ENCODE results near the gene RPL13.

RPL13 gene

GRCh38 chr16:89555265-89555664, 5.2 kb upstream of the RPL13 start:
- H3K18ac ChIP-seq (ENCODE audit: low read depth in 1 of 2, low read length in 2 of 2), result no peak overlapping the region
- H3K27ac ChIP-seq (ENCODE audit: low read length, poor library complexity, severe bottlenecking), result no peak overlapping the region
- H3K23ac ChIP-seq (ENCODE audit: low read length in 2 of 2), result no peak overlapping the region
- no peak overlapping the region for H3K9ac ChIP-seq (ENCODE audit: low read length)
- no peak overlapping the region for H4K8ac ChIP-seq (ENCODE audit: low read length)
- no peak overlapping the region for H3K14ac ChIP-seq (ENCODE audit: low read length in 2 of 2)
- H2BK5ac ChIP-seq (ENCODE audit: low read depth, low read length, poor library complexity, severe bottlenecking), result no peak overlapping the region
- H4K91ac ChIP-seq (ENCODE audit: low read length), result no peak overlapping the region
- H3K4me3 ChIP-seq (ENCODE audit: insufficient read depth in 1 of 2, low read depth in 1 of 2, low read length in 2 of 2), result no peak overlapping the region
- no peak overlapping the region for H2BK15ac ChIP-seq (ENCODE audit: low read depth, poor library complexity, severe bottlenecking)
- peaks cover 13% of the 10 kb centered on the region for H3K79me1 ChIP-seq (replicated peaks; ENCODE audit: low read length, poor library complexity, severe bottlenecking)
- no peaks in the 10 kb centered on the region for H3K9me3 ChIP-seq (ENCODE audit: control insufficient read depth, low read length)
- H2BK12ac ChIP-seq (ENCODE audit: low read length in 2 of 2), result no peak overlapping the region
- no peak overlapping the region for H2AK5ac ChIP-seq (ENCODE audit: low read length, severe bottlenecking)
- H3K4me2 ChIP-seq (ENCODE audit: low read length, poor library complexity, severe bottlenecking), result no peak overlapping the region
- H3K4ac ChIP-seq (ENCODE audit: low read depth in 1 of 2, low read length in 2 of 2), result no peak overlapping the region
- H3K27me3 ChIP-seq (ENCODE audit: control insufficient read depth in 1 of 2, insufficient read depth in 1 of 2, low read length in 2 of 2), result no peaks in the 10 kb centered on the region
- WGBS, result 98% methylated on average over 15 of the region's 16 CpGs
- DNase-seq, result no peak
- H3K4me1 ChIP-seq (ENCODE audit: control insufficient read depth, insufficient read depth, low read depth, low read length), result peaks cover 2% of the 10 kb centered on the region
- H2AFZ ChIP-seq (ENCODE audit: low read depth, low read length), result no peak overlapping the region
- no peak overlapping the region for H2BK120ac ChIP-seq (ENCODE audit: low read depth, low read length)
- H3K36me3 ChIP-seq (ENCODE audit: control insufficient read depth in 1 of 2, insufficient read depth in 2 of 2, low read depth in 1 of 2, low read length in 2 of 2), result peaks cover 71 to 75% of the 10 kb centered on the region in 2 experiments

GRCh38 chr16:89555780-89556179, 4.7 kb upstream of the RPL13 start:
- Histone ChIP-seq H3K27me3 (ENCODE audit: control insufficient read depth in 1 of 2, insufficient read depth in 1 of 2, low read length in 2 of 2) (no peaks in the 10 kb centered on the region), H2BK120ac (ENCODE audit: low read depth, low read length) (no peak overlapping the region), H3K4ac (ENCODE audit: low read depth in 1 of 2, low read length in 2 of 2) (no peak overlapping the region), H3K18ac (ENCODE audit: low read depth in 1 of 2, low read length in 2 of 2) (no peak overlapping the region), H3K4me3 (ENCODE audit: insufficient read depth in 1 of 2, low read depth in 1 of 2, low read length in 2 of 2) (no peak overlapping the region), H2BK12ac (ENCODE audit: low read length in 2 of 2) (no peak overlapping the region), H3K79me1 (replicated peaks; ENCODE audit: low read length, poor library complexity, severe bottlenecking) (peaks cover 10% of the 10 kb centered on the region), H3K14ac (ENCODE audit: low read length in 2 of 2) (no peak overlapping the region), H3K9ac (ENCODE audit: low read length) (no peak overlapping the region), H2BK15ac (ENCODE audit: low read depth, poor library complexity, severe bottlenecking) (no peak overlapping the region), H2AFZ (ENCODE audit: low read depth, low read length) (no peak overlapping the region), H2AK5ac (ENCODE audit: low read length, severe bottlenecking) (no peak overlapping the region), H3K9me3 (ENCODE audit: control insufficient read depth, low read length) (no peaks in the 10 kb centered on the region), H3K23ac (ENCODE audit: low read length in 2 of 2) (no peak overlapping the region), H3K4me1 (ENCODE audit: control insufficient read depth, insufficient read depth, low read depth, low read length) (peaks cover 2% of the 10 kb centered on the region), H4K91ac (ENCODE audit: low read length) (no peak overlapping the region), H4K8ac (ENCODE audit: low read length) (no peak overlapping the region), H3K27ac (ENCODE audit: low read length, poor library complexity, severe bottlenecking) (no peak overlapping the region), H3K36me3 (ENCODE audit: control insufficient read depth in 1 of 2, insufficient read depth in 2 of 2, low read depth in 1 of 2, low read length in 2 of 2) (peaks cover 66 to 70% of the 10 kb centered on the region in 2 experiments), H3K4me2 (ENCODE audit: low read length, poor library complexity, severe bottlenecking) (no peak overlapping the region), H2BK5ac (ENCODE audit: low read depth, low read length, poor library complexity, severe bottlenecking) (no peak overlapping the region)
- no peak for DNase-seq
- WGBS, result 96% methylated on average over 13 of the region's 13 CpGs

DNA sequence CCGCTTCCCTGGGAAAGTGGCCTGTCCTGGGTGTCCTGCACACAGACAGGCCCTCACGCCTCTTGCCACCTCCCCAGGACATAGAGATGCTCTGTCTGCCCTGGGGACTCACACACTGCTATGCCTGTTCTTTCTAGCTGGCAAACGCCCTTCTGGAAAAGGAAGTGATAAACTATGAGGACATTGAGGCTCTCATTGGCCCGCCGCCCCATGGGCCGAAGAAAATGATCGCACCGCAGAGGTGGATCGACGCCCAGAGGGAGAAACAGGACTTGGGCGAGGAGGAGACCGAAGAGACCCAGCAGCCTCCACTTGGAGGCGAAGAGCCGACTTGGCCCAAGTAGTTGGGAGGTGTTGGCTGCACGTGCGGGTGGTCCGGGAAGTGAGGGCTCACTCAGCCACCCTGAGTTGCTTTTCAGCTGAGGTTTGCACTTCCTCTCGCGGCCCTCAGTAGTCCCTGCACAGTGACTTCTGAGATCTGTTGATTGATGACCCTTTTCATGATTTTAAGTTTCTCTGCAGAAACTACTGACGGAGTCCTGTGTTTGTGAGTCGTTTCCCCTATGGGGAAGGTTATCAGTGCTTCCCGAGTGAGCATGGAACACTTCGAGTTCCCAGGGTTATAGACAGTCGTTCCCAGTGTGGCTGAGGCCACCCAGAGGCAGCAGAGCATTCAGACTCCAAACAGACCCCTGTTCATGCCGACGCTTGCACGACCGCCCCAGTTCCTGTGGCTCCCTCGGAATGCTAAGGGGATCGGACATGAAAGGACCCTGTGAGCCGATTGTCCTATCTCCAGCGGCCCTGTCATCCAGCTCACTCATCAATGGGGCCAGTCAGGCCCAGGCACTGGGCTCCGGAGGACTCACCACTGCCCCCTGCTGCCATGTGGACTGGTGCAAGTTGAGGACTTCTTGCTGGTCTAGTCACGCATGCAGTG, 3.5 kb upstream of the RPL13 start:
- no peak overlapping the region for H3K18ac ChIP-seq (ENCODE audit: low read depth in 1 of 2, low read length in 2 of 2)
- H3K4me1 ChIP-seq (ENCODE audit: control insufficient read depth, insufficient read depth, low read depth, low read length), result peaks cover 3% of the 10 kb centered on the region
- no peaks in the 10 kb centered on the region for H3K9me3 ChIP-seq (ENCODE audit: control insufficient read depth, low read length)
- peaks cover 65 to 67% of the 10 kb centered on the region in 2 experiments for H3K36me3 ChIP-seq (ENCODE audit: control insufficient read depth in 1 of 2, insufficient read depth in 2 of 2, low read depth in 1 of 2, low read length in 2 of 2)
- H2BK5ac ChIP-seq (ENCODE audit: low read depth, low read length, poor library complexity, severe bottlenecking), result no peak overlapping the region
- no peak overlapping the region for H2AFZ ChIP-seq (ENCODE audit: low read depth, low read length)
- no peak overlapping the region for H2BK15ac ChIP-seq (ENCODE audit: low read depth, poor library complexity, severe bottlenecking)
- WGBS, result 79% methylated on average over 34 of the region's 34 CpGs
- H3K27ac ChIP-seq (ENCODE audit: low read length, poor library complexity, severe bottlenecking), result no peak overlapping the region
- H2AK5ac ChIP-seq (ENCODE audit: low read length, severe bottlenecking), result no peak overlapping the region
- H3K4me3 ChIP-seq (ENCODE audit: insufficient read depth in 1 of 2, low read depth in 1 of 2, low read length in 2 of 2), result no peak overlapping the region
- H3K14ac ChIP-seq (ENCODE audit: low read length in 2 of 2), result no peak overlapping the region
- no peak overlapping the region for H3K4me2 ChIP-seq (ENCODE audit: low read length, poor library complexity, severe bottlenecking)
- DNase-seq, result peak; percentile 75
- H4K91ac ChIP-seq (ENCODE audit: low read length), result no peak overlapping the region
- peak overlapping the region; percentile 31 for H3K9ac ChIP-seq (ENCODE audit: low read length)
- H3K79me1 ChIP-seq (replicated peaks; ENCODE audit: low read length, poor library complexity, severe bottlenecking), result peaks cover 8% of the 10 kb centered on the region
- no peak overlapping the region for H3K4ac ChIP-seq (ENCODE audit: low read depth in 1 of 2, low read length in 2 of 2)
- H2BK12ac ChIP-seq (ENCODE audit: low read length in 2 of 2), result peak overlapping the region in 1 of 2 experiments; percentile 15
- no peaks in the 10 kb centered on the region for H3K27me3 ChIP-seq (ENCODE audit: control insufficient read depth in 1 of 2, insufficient read depth in 1 of 2, low read length in 2 of 2)
- no peak overlapping the region for H3K23ac ChIP-seq (ENCODE audit: low read length in 2 of 2)
- no peak overlapping the region for H4K8ac ChIP-seq (ENCODE audit: low read length)
- H2BK120ac ChIP-seq (ENCODE audit: low read depth, low read length), result no peak overlapping the region

GRCh38 chr16:89557690-89558490, 2.6 kb upstream of the RPL13 start:
- Histone ChIP-seq H3K9me3 (ENCODE audit: control insufficient read depth, low read length) (no peaks in the 10 kb centered on the region), H4K8ac (ENCODE audit: low read length) (peak overlapping the region; percentile 13), H3K36me3 (ENCODE audit: control insufficient read depth in 1 of 2, insufficient read depth in 2 of 2, low read depth in 1 of 2, low read length in 2 of 2) (peaks cover 65 to 67% of the 10 kb centered on the region in 2 experiments), H3K23ac (ENCODE audit: low read length in 2 of 2) (no peak overlapping the region), H4K91ac (ENCODE audit: low read length) (no peak overlapping the region), H2BK5ac (ENCODE audit: low read depth, low read length, poor library complexity, severe bottlenecking) (no peak overlapping the region), H3K4me3 (ENCODE audit: insufficient read depth in 1 of 2, low read depth in 1 of 2, low read length in 2 of 2) (no peak overlapping the region), H3K27me3 (ENCODE audit: control insufficient read depth in 1 of 2, insufficient read depth in 1 of 2, low read length in 2 of 2) (no peaks in the 10 kb centered on the region), H3K9ac (ENCODE audit: low read length) (no peak overlapping the region), H3K4me1 (ENCODE audit: control insufficient read depth, insufficient read depth, low read depth, low read length) (peaks cover 7% of the 10 kb centered on the region), H3K4ac (ENCODE audit: low read depth in 1 of 2, low read length in 2 of 2) (no peak overlapping the region), H3K4me2 (ENCODE audit: low read length, poor library complexity, severe bottlenecking) (no peak overlapping the region), H3K14ac (ENCODE audit: low read length in 2 of 2) (no peak overlapping the region), H3K18ac (ENCODE audit: low read depth in 1 of 2, low read length in 2 of 2) (no peak overlapping the region), H2BK12ac (ENCODE audit: low read length in 2 of 2) (no peak overlapping the region), H2BK15ac (ENCODE audit: low read depth, poor library complexity, severe bottlenecking) (no peak overlapping the region), H2AK5ac (ENCODE audit: low read length, severe bottlenecking) (no peak overlapping the region), H3K79me1 (replicated peaks; ENCODE audit: low read length, poor library complexity, severe bottlenecking) (peaks cover 8% of the 10 kb centered on the region), H3K27ac (ENCODE audit: low read length, poor library complexity, severe bottlenecking) (no peak overlapping the region), H2BK120ac (ENCODE audit: low read depth, low read length) (no peak overlapping the region), H2AFZ (ENCODE audit: low read depth, low read length) (no peak overlapping the region)
- no peak for DNase-seq
- 96% methylated on average over 18 of the region's 19 CpGs for whole genome bisulfite sequencing

Data from mesenchymal stem cell (in vitro differentiated cells and primary cell).